HG03066 (cell line): ENCODE measurements around the gene KIF26B.

Source experiments
- ATAC-seq: cut with Tn5 transposase; IDR thresholded peaks from one replicate; pipeline ENCODE4 v1.9.1; 2021; ENCODE audit warnings: low read depth; ENCODE audit not compliant: unreplicated experiment

KIF26B gene

DNA sequence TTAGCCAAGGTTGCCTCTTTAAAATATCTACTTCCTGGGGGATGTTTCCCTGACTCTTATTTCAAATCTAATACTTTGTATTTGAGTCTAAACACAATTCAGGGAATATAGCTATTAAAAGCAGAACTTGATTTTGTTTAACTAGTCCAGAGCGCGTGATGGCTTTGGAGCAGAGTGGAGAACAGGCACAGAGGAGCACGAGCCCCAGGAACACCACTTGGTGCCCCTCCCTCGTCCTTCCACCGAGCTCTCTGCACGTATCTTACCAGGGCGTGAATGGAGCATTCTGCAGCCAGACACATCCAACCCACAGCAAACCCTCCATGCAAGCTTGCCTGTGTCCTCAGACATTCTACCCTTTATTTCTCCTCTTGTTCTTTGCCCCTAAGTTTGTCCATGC, 14.1 kb downstream of the KIF26B start:
- ATAC-seq, result no peak

DNA sequence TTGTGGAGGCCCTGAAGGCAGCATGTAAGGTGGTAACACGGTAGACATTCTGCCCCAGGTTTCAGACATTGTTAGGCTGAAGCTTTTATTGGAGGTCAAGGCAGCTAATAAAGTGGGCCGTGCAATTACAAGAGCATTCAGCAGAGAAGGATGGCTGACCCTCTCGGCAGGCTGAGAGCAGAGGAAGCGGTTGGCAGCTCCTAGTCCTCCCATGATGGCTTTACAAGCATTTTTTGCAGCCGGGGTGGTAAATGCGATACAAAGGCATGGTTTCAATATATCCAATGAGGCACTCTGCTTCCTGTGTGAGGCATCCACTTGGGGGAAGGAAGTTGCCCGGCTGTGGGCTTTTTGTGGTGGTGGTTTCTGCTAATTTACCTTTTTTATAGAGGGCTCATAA, 14.6 kb downstream of the KIF26B start:
- no peak for ATAC-seq

DNA sequence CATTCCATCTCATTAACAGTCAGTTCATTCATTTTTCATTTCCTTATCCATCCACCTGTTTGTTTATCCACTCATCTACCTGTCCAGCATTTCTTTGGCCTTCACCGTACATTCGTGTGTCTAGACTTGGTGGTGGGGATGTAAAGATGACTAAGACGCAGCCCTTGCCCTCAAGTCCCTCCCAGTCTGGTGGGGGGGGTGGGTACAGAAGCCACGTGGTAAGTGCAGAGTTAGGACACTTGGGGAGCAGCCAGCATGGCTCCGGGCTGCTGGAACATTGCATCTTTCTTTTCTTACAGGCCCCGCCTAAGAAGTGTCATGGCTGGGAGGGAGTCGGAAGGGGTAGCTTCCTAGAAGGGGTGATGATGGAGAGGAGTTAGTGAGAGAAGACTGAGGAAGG, 17.2 kb downstream of the KIF26B start:
- no peak for ATAC-seq

DNA sequence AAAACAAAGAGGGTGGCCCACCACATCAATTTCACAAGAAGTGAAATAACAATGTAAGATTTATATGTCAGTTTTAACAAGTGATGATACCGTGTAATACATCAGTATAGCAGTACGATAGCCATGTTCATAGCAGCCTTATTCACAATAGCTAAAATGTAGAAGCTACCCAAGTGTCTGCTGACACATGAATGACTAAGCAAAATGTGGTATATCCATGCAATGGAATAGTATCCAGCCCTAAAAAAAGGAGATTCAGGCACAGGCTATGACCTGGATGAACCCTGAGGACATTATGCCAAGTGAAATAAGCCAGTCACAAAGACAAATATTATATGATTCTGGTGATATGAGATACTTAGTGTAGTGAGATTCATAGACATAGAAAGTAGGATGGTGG, 18.0 kb downstream of the KIF26B start:
- ATAC-seq, result no peak

GRCh38 chr1:245173446-245174211, 18.8 kb downstream of the KIF26B start:
- ATAC-seq, result no peak

- ATAC-seq, result no peak
Measured at GRCh38 chr1:245177071-245177900, 22.5 kb downstream of the KIF26B start.

DNA sequence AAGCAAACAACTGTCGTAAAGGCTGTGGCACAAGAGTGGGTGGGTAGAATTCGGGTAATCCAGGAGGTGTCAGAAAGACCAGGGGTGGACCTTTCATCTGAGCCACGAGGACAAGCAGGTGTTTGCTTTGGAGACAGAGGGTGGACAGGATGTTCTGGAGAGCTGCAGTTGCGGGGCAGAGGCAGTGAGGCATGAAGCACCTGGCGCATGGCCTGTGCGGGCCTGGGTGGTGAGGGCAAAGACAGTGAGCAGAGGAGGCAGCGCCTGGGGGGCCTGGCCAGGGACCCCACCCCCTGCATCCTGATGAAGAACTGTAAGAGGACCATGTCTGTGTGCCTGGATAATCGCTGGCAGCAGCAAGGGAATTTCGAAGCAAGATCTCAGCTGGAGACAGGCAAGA, 24.9 kb downstream of the KIF26B start:
- no peak for ATAC-seq

DNA sequence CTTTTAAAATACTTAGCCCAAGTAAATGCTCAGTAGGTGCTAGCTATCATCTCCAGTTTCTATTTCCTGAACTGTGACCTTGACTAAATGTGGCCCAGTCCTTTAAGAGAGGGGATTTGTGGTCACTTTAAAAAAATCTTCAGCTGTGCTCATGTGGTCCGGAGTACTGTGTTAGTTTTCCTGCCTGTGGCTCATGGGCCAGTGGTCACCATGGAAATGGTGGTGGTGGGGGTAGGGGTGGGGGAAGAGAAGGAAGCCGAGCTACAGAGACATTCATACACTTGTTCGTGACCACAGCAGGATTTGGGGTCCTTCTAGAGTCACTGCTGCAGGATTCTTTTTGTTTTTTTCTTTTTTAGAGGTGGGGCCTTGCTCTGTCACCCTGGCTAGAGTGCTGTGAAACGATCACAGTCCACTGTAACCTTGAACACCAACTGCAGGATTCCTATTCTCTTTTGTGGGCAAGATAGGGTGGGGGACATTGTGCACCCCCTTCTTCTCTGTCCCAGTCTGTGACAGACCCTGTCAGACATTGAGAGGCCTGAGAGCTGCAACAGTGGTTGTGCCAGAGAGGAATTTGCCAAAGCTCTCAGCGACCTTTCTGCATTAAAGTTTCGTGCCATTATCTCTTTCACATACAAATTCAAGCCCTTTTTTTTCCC, 25.8 kb downstream of the KIF26B start:
- no peak for ATAC-seq

GRCh38 chr1:245181158-245181517, 26.4 kb downstream of the KIF26B start:
- no peak for ATAC-seq

DNA sequence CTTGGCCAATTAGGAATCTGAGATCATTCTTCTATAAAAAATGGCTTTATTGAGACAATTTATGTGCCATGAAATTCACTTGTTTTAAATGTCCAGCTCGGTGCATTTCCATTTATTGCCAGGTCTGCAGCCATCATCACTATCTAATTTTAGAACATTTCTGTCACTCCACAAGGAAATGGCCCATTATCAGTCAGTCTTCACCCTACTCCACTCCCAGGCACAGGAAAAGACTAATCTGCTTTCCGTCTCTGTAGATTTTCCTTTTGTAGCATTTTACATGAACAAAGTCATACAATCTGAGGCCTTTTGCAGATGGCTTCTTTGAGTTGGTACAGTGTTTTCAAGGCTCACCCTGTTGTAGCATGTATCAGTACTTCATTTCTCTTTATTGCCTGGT, 27.2 kb downstream of the KIF26B start:
- ATAC-seq, result no peak

GRCh38 chr1:245183429-245183828, 28.6 kb downstream of the KIF26B start:
- no peak for ATAC-seq

GRCh38 chr1:245184779-245185178, 30.0 kb downstream of the KIF26B start:
- ATAC-seq, result no peak

GRCh38 chr1:245188403-245188802, 33.6 kb downstream of the KIF26B start:
- no peak for ATAC-seq

DNA sequence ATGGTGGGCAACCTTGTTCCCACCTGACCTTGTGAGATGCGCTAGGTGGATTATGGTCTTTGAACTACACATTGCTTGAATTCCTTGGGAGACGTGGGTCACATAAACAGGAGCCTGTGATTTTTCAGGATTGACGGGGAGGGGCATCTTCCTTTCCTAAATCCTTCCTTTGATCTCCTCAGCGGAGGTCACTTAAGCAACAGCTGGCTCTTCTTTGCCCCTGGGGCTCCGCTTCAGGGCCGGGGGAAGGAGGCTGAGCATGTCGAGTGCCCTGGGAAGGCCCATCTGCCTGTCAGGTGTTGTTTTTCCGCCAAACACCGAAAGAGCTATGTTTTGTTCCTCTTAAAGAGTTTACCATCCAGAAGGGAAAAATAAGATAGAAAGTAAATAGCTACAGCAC, 40.6 kb downstream of the KIF26B start:
- ATAC-seq, result no peak

- no peak for ATAC-seq
Measured at GRCh38 chr1:245197121-245197520, 42.3 kb downstream of the KIF26B start.

GRCh38 chr1:245197911-245198379, 43.2 kb downstream of the KIF26B start:
- no peak for ATAC-seq

DNA sequence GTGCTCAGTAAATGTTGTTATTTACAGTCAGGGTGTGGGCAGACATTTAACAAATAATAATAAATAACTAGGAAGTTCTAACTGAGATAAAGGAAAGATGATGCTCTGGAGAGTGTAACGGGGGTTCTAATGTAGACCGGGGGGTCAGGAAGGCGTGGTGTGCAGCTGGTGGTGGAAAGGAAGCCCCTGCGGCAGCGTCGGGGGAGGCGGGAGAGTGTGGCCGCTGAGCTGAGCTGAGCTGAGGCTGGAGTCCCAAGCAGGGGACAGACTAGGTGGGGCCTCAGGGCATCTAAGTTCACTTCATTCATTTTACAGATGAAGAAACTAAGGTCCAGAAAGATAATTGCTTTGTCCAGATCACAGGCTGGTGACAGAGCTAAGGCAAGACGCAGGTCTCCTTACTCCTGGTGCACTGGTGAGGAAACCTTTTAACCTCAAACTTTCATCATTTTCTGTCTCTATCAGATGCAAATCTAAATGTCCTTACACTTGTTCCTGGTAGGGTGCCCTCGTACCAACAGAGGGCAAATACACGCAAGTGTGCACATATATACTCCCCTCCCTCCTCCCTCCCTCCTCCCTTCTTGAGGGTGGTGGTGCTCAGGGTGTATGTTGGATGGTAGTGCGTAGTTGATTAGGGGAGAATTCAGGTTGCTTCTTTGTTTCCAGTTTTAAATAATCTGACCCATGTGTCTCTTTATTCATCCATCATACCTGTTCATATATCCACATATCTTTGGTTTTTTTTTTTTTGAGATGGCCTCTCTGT, 44.1 kb downstream of the KIF26B start:
- no peak for ATAC-seq

DNA sequence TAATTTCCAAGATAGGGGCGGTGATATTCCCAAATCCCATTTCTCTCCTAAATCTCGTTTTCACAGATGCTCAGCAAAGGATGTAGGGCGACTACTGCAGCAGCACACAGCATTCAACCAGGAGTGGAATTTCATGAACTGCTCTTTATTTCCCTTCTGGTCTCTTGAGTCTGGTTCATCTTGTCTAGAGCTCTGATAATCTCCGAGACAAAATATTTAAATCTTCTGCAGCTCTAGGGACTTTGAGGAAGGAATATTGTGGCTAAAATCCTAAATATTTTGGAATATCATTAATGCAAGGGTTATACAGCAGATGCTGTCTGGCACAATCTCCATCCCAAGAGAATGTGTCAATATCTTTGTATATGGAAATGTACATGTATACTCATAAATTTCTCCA, 45.4 kb downstream of the KIF26B start:
- ATAC-seq, result no peak

- no peak for ATAC-seq
Measured at GRCh38 chr1:245201201-245201600, 46.4 kb downstream of the KIF26B start.

GRCh38 chr1:245201827-245202226, 47.0 kb downstream of the KIF26B start:
- ATAC-seq, result no peak

DNA sequence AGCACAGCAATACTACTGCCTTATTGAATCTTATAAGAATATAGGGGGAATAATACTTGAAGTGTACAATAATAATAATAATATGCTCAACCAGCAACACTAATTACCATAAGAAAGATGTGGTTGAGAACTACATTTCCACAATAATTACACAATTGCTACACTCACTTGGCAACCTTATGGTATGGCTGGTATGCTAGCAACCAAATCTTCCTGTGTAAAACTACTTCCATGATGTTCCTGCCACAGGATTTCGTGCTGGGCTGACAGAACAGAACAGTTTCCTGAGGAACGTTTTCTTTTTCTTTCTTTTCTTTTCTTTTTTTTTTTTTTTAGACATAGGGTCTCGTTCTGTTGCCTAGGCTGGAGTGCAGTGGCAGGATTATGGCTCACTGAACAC, 50.6 kb downstream of the KIF26B start:
- no peak for ATAC-seq
